Ovary (tissue), 3 donors: ENCODE measurements around the gene DNER.
"Not testable (repeated sequence)": the region's sequence is repeated elsewhere in the genome, so short reads cannot be mapped to it uniquely, and the experiment has no call there.

Source experiments
- POLR2A ChIP-seq: fragments of 450-650 bp; IDR thresholded peaks from one replicate; pipeline ENCODE4 v1.6.1; 2017; ENCODE audit warnings: antibody characterized with exemption, mild to moderate bottlenecking, moderate library complexity
- TF ChIP-seq, protein P1 (sequence below), 3 donors: fragments of 450-650 bp in 2 of 3; fragments of 200-600 bp in 1 of 3; IDR thresholded peaks; one replicate each; pipeline versions ENCODE4 v1.5.1 to v1.8.0; 2016 to 2022; ENCODE audit warnings: antibody characterized with exemption in 3 of 3, mild to moderate bottlenecking in 1 of 3
- donor health status: DM: no; HTN: no; CAD: no.

DNA sequence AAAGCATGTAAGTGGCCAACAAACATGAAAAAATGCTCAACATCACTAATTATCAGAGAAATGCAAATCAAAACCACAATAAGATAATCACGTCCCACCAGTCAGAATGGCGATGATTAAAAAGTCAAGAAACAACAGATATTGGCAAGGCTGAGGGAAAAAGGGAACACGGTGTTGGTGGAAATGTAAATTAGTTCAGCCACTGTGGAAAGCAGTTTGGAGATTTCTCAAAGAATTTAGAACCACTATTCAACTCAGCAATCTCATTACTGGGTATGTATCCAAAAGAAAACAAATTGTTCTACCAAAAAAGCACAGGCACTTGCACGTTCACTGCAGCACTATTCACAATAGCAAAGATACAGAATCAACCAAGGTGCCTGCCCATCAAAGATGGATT is 341.0 kb downstream of the DNER start:
- TF ChIP-seq POLR2A, result not testable (repeated sequence)
- TF ChIP-seq, protein P1, sequence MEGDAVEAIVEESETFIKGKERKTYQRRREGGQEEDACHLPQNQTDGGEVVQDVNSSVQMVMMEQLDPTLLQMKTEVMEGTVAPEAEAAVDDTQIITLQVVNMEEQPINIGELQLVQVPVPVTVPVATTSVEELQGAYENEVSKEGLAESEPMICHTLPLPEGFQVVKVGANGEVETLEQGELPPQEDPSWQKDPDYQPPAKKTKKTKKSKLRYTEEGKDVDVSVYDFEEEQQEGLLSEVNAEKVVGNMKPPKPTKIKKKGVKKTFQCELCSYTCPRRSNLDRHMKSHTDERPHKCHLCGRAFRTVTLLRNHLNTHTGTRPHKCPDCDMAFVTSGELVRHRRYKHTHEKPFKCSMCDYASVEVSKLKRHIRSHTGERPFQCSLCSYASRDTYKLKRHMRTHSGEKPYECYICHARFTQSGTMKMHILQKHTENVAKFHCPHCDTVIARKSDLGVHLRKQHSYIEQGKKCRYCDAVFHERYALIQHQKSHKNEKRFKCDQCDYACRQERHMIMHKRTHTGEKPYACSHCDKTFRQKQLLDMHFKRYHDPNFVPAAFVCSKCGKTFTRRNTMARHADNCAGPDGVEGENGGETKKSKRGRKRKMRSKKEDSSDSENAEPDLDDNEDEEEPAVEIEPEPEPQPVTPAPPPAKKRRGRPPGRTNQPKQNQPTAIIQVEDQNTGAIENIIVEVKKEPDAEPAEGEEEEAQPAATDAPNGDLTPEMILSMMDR (IDR thresholded peaks at IDR 0.05), result not testable (repeated sequence)
